Stimulated activated naive CD8-positive, alpha-beta T cell treated with anti-CD3 and anti-CD28 coated beads, Interleukin-15, Interleukin-2, amounts not matched to agents 100 ng/mL and 50 ng/mL, for 24 hours (primary cell): ENCODE measurements around the gene PRDM16.

Source experiments
- H3K27ac Mint-ChIP-seq: one replicate; pipeline ENCODE4 v1.8.0; 2021; ENCODE audit warnings: mild to moderate bottlenecking, mixed read lengths
- H3K27me3 Mint-ChIP-seq: one replicate; pipeline ENCODE4 v1.8.0; 2021; ENCODE audit warnings: mixed read lengths
- H3K36me3 Mint-ChIP-seq: one replicate; pipeline ENCODE4 v1.8.0; 2021; ENCODE audit warnings: low read depth, mixed read lengths
- H3K4me1 Mint-ChIP-seq: one replicate; pipeline ENCODE4 v1.8.0; 2021; ENCODE audit warnings: low read depth, mixed read lengths
- H3K4me3 Mint-ChIP-seq: one replicate; pipeline ENCODE4 v1.8.0; 2021; ENCODE audit warnings: mild to moderate bottlenecking, mixed read lengths
- H3K9me3 Mint-ChIP-seq: one replicate; pipeline ENCODE4 v1.8.0; 2021; ENCODE audit warnings: mixed read lengths

PRDM16 gene

DNA sequence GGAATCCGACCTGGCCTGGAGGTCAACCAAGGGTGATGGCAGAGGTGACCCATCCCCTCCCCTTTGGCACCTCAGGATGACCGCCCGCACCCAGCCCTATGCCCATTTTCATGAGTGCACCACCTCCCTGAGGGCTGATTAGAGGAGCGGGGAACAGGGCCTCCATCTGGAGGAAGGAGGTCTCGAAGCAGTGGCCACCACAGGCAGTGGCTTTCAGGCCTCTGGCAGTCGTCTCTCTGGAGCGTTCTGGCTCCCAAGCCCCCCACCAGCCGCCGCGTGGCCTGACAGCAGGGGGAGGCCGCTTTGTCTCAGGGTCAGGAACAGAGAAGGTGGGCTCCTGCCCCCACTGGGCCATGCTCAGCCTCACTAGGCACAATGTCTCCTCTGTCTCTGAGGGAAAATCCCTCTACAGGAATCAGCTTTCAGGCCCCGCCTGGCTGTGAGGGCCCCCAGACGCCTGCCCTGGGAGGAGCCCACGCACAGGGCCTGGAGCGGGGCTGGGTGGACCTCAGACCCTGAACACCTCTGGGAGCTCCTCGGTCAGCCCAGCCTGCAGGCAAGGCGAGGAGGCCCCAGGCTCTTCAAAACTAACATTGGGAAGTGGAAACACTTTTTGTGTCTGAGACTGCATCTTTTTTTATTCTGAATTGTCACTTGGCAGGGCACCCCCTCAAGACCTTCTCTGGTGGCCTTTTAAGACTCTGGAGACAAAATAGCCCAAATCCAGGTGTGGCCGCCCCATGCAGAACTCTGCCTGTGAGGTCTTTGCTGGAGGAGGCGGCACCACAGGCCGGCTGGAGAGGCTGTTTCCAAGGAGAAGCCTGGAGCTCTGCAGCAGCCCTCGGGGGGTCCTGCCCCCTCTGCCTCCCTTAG is 257.7 kb downstream of the PRDM16 start:
- no peaks in the 10 kb centered on the region for H3K27me3 Mint-ChIP-seq
- no peak overlapping the region for H3K27ac Mint-ChIP-seq
- no peaks in the 10 kb centered on the region for H3K4me1 Mint-ChIP-seq
- no peaks in the 10 kb centered on the region for H3K9me3 Mint-ChIP-seq
- no peak overlapping the region for H3K4me3 Mint-ChIP-seq
- no peaks in the 10 kb centered on the region for H3K36me3 Mint-ChIP-seq

DNA sequence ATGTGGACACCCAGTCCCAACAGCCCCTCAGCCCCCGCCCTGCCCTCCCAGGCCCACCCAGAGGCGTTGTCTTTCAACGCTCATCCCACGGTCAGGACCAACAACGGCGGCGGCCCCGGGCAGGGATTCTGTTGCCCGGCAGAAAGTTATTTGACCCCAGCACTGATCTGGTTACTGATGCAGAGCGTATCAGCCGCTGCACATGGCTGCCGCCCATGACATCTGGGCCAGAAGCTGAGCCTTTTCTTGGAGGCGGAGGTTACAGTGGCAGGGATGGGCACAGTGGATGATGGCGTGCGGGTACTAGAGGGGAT is 258.3 kb downstream of the PRDM16 start:
- no peak overlapping the region for H3K27ac Mint-ChIP-seq
- no peaks in the 10 kb centered on the region for H3K36me3 Mint-ChIP-seq
- H3K27me3 Mint-ChIP-seq: no peaks in the 10 kb centered on the region
- H3K4me3 Mint-ChIP-seq: no peak overlapping the region
- H3K9me3 Mint-ChIP-seq: no peaks in the 10 kb centered on the region
- H3K4me1 Mint-ChIP-seq: no peaks in the 10 kb centered on the region

DNA sequence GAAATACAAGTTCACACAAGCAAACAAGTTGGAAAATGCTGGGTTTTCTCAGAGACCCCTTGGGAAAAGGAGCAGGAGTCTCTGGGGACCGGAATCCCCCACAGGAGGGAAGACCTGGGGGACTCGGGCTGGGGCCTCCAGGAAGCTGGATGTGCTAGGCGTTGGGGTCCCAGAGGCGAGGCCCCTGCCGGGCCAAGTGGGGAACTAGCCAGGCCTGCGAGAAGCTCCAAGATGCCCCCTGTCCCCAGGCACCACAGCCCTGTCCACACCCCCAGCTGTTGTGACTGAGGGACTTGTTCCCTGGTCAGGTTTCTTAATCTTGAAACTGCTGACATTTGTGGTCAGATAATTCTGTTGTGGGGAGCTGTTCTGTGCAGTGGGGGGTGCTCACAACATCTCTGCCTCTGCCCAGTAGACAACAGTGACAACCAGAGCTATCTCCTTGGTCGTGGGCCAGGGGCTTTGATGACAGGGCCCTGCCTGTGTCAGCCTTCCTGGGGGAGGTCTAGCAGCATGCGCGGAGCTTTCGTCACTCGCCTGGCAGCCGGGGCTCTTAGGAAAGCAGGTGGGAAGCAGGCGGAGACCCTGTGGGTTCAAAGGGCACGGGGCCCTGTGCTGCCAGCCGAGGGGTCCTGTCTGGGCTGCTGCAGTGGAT is 259.1 kb downstream of the PRDM16 start:
- H3K27ac Mint-ChIP-seq: no peak overlapping the region
- no peaks in the 10 kb centered on the region for H3K4me1 Mint-ChIP-seq
- no peaks in the 10 kb centered on the region for H3K9me3 Mint-ChIP-seq
- H3K27me3 Mint-ChIP-seq: peaks cover 5% of the 10 kb centered on the region
- no peak overlapping the region for H3K4me3 Mint-ChIP-seq
- no peaks in the 10 kb centered on the region for H3K36me3 Mint-ChIP-seq

DNA sequence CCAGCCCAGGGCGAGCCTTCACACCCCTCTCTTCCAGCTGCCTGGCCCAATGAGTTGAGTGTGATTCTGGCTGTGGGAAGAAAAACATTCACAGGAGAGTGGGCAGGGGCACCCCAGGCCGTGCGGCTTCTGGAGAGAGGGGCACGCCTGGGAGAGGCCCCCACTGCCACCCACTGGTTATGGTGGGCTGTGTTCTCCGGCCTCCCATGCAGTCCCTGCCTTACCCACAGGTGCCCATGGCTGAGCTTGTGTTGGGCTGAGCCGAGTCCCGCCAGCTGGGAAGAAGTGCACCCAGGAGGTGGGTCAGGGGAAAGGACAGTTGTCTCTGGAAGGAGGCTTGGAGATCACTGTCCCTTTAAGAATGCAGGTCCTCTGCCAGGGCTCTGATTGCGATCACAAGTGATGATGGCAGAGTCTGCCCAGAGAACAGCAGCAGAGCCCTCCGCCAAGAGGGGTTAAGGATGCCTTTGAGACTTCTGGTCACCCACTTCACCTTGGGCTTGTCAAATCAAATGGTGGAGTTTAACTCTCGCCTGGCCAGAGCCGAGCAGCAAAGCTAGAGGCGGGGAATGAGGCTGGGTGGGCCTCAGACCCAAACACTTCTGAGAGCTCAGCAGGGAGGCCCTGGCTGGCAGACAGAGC is 260.8 kb downstream of the PRDM16 start:
- no peaks in the 10 kb centered on the region for H3K36me3 Mint-ChIP-seq
- H3K9me3 Mint-ChIP-seq: no peaks in the 10 kb centered on the region
- peaks cover 5% of the 10 kb centered on the region for H3K27me3 Mint-ChIP-seq
- no peaks in the 10 kb centered on the region for H3K4me1 Mint-ChIP-seq
- no peak overlapping the region for H3K27ac Mint-ChIP-seq
- no peak overlapping the region for H3K4me3 Mint-ChIP-seq

DNA sequence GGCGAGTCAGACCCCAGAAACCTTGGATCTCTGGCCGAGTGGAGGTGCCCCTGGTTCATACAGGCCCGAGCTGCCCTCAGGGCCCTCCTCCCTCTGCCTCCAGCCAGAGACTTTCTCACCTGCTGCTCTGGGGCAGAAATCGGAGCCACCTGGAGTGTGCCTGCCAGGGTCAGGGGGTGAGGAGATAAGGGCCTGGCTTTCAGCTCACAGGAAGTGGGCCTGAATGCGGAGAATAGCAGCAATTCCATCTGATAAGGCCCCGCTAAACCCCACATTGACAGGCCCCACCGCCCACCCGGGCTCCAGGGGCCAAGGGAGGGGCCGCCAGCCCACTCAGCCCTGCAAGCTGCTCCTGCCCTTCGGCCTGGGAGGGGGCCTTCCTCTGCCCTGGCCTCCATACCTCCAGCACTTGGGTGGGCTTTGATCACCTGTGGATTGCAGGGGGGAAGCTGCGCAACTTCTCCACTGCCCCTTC is 261.8 kb downstream of the PRDM16 start:
- no peaks in the 10 kb centered on the region for H3K9me3 Mint-ChIP-seq
- H3K4me3 Mint-ChIP-seq: no peak overlapping the region
- H3K27ac Mint-ChIP-seq: no peak overlapping the region
- H3K27me3 Mint-ChIP-seq: peaks cover 5% of the 10 kb centered on the region
- H3K4me1 Mint-ChIP-seq: no peaks in the 10 kb centered on the region
- H3K36me3 Mint-ChIP-seq: no peaks in the 10 kb centered on the region

DNA sequence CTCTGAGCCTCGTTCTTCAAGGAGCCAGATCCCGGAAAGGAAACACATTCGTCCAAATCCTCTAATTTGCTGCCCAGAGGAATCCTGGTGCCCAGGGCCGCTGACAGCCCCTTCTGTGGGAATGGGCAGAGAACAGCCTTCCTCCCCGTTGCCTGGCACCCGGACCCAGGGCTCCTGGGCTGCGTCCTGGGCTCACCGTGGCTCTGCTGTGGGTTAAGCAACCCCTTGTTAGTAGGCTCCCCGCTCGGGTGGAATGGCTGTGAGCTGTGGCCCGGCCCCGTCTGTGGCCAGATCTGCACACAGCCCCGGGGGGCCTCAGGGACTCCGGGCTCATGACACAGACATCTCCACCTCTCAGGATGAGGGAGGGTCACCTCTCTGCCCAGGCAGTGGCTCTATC is 262.6 kb downstream of the PRDM16 start:
- H3K27ac Mint-ChIP-seq: no peak overlapping the region

DNA sequence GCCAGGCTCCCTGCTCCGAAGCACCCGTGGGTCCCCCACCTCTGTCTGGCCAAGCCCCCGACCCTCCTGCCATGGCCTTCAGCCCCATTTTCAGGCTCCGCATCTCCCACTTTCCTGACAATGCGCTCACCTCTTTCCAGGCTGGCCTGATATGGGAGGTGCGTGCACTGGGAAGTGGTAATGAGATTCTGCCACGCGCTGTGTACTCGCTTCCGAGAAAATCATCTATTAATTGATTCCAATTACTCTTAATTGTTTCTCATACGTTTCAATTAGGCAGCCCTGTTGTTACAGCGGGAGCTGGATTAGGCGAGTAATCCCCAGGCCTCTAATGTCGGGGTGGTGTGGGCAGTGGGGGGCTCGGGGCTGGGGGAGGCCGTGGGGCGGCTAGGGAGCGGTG is 263.0 kb downstream of the PRDM16 start:
- Mint-ChIP-seq H3K27ac (no peak overlapping the region), H3K9me3 (no peaks in the 10 kb centered on the region), H3K4me3 (no peak overlapping the region), H3K36me3 (no peaks in the 10 kb centered on the region), H3K4me1 (no peaks in the 10 kb centered on the region), H3K27me3 (peaks cover 5% of the 10 kb centered on the region)

More for the DNA sequence above, 262.6 kb downstream of the PRDM16 start:
- Mint-ChIP-seq H3K27me3 (peaks cover 5% of the 10 kb centered on the region), H3K4me1 (no peaks in the 10 kb centered on the region), H3K4me3 (no peak overlapping the region), H3K9me3 (no peaks in the 10 kb centered on the region), H3K36me3 (no peaks in the 10 kb centered on the region)

DNA sequence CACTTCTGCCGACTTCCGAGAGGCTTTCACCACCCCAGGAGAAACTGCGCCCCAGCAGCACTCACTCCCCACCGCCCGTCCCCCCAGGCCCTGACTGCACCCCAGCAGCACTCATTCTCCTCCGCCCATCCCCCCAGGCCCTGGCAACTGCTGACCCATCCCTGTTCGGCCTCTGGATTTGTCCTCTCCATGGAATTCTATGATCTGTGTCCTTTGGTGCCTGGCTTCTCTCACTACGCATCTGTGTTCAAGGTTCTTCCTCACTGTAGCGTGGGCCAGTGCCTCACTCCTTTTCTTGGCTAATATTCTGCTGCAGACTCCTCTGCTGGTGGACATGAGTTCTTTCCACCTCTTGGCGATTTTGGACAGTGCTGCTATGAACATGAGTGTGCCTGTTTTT is 263.7 kb downstream of the PRDM16 start:
- Mint-ChIP-seq H3K9me3 (no peaks in the 10 kb centered on the region), H3K4me3 (no peak overlapping the region), H3K27ac (no peak overlapping the region), H3K36me3 (no peaks in the 10 kb centered on the region), H3K27me3 (peaks cover 5% of the 10 kb centered on the region), H3K4me1 (no peaks in the 10 kb centered on the region)

DNA sequence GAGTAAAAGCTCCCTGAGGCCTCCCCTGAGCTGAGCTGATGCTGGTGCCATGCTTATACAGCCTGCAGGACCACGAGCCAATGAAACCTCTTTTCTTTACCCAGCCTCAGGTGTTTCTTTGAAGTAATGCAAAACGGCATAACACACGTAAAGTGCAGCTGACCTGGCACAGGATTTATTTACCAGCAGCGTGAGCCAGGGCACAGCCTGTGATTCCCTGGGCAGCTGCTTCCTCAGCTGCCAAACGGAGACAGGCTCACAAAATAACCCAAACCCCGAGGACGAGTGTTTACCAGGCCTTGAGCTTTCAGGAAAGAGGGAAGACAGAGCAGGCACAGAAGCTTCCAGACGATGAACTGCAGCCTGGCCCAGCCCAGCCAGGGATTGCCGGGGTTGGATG is 264.9 kb downstream of the PRDM16 start:
- Mint-ChIP-seq H3K4me3 (no peak overlapping the region), H3K27me3 (peaks cover 5% of the 10 kb centered on the region), H3K27ac (no peak overlapping the region), H3K36me3 (no peaks in the 10 kb centered on the region), H3K4me1 (no peaks in the 10 kb centered on the region), H3K9me3 (no peaks in the 10 kb centered on the region)

DNA sequence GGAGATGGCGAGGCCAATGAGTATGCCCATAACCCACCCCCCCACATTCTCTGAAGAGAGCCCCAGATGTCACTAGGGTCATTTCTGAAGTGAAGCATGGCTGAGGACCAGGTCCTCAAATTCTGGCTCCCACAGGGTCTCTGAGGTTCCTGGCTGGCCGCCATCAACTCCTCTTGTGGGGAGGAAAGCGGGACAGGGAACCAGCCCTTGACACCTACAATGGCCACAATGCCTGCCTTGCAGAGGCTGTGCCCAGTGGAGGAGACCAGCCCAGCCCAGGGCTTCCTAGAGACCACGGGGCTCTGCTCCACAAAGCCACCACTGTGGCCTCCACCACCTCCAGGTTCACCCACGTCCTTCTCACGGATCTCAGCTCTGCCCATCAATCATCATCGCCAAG is 265.4 kb downstream of the PRDM16 start:
- Mint-ChIP-seq H3K4me3 (no peak overlapping the region), H3K36me3 (no peaks in the 10 kb centered on the region), H3K27me3 (peaks cover 5% of the 10 kb centered on the region), H3K27ac (no peak overlapping the region), H3K4me1 (no peaks in the 10 kb centered on the region), H3K9me3 (no peaks in the 10 kb centered on the region)

DNA sequence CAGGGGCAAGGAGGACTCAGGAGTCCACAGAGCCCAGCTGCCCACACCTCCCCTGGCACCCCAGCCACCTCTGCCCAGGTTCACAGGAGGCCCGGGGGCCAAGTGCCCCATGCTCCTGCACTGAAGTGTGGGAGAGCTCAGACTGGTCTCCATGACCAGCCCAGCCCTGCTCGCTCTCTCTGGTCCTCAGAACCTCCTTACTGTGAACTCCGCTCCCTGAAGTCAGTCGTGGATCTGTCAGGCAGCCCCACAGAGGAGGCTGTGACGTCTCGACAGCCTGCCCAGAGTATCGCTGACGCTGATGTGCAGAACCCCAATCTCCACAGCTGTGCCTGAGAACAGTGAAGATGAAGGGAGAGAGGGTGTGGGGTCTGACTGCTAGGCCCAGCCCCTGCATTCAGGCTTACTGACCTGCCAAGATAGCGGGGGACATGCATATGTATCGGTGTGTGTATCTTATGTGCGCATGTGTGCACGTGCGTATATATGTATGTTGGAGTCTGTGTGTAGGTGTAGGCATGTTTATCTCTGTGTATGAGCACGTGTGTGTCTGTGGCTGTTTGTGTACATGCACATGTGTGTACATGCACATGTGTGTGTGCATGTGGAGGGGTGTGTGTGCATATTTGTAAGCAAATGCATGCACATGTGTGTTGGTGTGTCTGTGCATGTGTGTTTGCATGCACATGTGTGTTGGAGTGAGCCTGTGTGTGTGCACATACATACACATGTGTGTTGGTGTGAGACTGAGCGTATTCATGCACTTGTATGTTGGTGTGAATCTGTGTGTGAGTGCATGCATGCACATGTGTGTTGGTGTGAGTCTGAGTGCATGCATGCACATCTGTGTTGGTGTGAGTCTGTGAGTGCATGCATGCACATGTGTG is 267.0 kb downstream of the PRDM16 start:
- no peaks in the 10 kb centered on the region for H3K36me3 Mint-ChIP-seq
- H3K4me1 Mint-ChIP-seq: no peaks in the 10 kb centered on the region

DNA sequence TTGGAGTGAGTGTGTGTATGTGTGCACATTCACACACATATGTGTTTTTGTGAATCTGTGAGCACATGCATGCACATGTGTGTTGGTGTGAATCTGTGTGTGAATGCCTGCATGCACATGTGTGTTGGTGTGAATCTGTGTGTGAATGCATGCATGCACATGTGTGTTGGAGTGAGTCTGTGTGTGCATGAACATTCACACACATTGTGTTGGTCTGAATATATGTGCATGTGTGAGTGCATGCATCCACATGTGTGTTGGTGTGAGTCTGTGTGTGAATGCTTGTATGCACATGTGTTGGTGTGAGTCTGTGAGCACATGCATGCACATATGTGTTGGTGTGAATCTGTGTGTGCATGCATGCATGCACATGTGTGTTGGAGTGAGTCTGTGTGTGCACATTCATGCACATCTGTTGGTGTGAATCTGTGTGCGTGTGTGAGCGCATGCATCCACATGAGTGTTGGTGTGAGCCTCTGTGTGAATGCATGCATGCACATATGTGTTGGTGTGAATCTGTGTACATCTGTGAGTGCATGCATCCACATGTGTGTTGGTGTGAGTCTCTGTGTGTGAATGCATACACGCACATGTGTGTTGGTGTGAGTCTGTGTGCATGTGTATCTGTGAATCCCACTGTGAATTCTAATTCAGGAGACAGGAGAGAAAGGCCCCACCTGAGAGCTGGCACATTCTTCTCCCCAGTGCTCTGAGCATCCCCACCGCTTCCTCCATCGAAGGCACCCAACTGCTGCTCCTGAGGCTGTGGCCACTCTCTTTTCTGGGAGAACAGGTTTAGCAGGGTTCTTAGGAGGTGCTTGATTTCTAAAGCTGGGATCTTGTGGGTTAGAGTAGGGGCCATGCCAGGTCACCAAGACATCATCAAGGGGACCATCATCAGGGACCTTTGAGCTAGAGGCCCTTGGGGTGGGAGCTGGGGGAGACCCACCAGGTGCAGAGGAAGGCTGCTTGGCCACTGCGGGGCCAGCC is 267.9 kb downstream of the PRDM16 start:
- H3K4me3 Mint-ChIP-seq: no peak overlapping the region
- no peak overlapping the region for H3K27ac Mint-ChIP-seq
- peaks cover 8% of the 10 kb centered on the region for H3K27me3 Mint-ChIP-seq

More for the DNA sequence above, 267.0 kb downstream of the PRDM16 start:
- no peak overlapping the region for H3K4me3 Mint-ChIP-seq
- no peaks in the 10 kb centered on the region for H3K9me3 Mint-ChIP-seq
- peaks cover 5% of the 10 kb centered on the region for H3K27me3 Mint-ChIP-seq
- H3K27ac Mint-ChIP-seq: no peak overlapping the region

DNA sequence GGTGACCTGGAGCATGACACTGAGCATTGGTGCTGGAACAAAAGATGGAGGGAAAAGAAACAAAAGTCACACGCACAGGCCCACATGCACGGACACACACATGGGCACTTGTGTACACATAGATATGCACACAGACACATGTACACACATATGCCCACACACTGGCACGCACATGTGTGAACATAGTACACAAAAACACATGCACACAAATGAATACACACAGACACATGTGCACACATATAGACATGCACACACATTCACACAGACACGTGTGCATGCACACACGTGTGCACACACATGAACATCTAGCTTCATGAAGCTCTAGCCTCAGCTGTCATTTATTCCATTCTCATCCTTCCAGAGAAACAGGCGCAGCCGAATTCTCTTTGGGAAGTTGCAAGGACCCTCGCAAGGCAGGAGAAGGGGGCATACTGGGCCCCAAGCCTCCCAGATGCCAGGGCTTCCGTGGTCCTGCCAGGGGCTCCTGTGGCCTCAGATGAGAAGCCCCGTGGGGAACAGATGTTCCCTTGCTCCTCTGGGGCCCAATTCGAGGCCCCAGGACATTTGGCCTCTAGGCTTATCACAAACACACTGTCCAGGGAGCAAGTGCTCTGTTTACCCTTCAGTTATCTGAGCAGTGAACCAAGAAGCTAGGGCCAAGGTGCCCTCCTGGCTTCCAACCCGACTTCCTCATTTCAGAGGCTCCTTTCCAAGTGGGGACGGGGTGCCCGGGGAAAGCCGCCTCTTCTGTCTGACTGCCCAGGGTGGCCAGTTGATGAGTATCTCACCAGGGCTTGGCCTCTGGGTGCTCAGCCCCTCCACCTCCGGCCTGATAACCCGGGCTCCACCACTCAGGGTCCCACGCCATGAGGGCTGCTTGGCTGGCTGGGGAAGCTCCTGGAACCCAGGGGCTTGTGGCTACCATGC is 269.1 kb downstream of the PRDM16 start:
- Mint-ChIP-seq H3K4me3 (no peak overlapping the region), H3K27ac (no peak overlapping the region), H3K9me3 (no peaks in the 10 kb centered on the region), H3K4me1 (no peaks in the 10 kb centered on the region), H3K27me3 (peaks cover 4% of the 10 kb centered on the region), H3K36me3 (no peaks in the 10 kb centered on the region)

More for the DNA sequence above, 267.9 kb downstream of the PRDM16 start:
- Mint-ChIP-seq H3K9me3 (no peaks in the 10 kb centered on the region), H3K36me3 (no peaks in the 10 kb centered on the region), H3K4me1 (no peaks in the 10 kb centered on the region)
